KMS-11 (cell line): ENCODE results near the gene EXOC3L4.

Experiments
- H2AFZ ChIP-seq: fragments of 200-600 bp; sonication (generic); 2 replicates; pipeline ENCODE4 v1.6.1; 2016; ENCODE audit warnings: antibody characterized with exemption, mixed run types, low read depth
- H3K27ac ChIP-seq: fragments of 200-600 bp; sonication (generic); 2 replicates; pipeline ENCODE4 v1.6.1; 2016; ENCODE audit warnings: mild to moderate bottlenecking, mixed run types
- H3K27me3 ChIP-seq: fragments of 200-600 bp; sonication (generic); 2 replicates; pipeline ENCODE4 v1.6.1; 2017; ENCODE audit warnings: mild to moderate bottlenecking, low read depth, mixed run types, moderate library complexity; ENCODE audit not compliant: insufficient read depth
- H3K36me3 ChIP-seq: fragments of 200-600 bp; sonication (generic); 2 replicates; pipeline ENCODE4 v1.6.1; 2017; ENCODE audit warnings: mild to moderate bottlenecking, mixed run types; ENCODE audit not compliant: insufficient read depth
- H3K4me1 ChIP-seq: fragments of 200-600 bp; sonication (generic); 2 replicates; pipeline ENCODE4 v1.6.1; 2016; ENCODE audit warnings: mild to moderate bottlenecking, low read depth, mixed run types; ENCODE audit not compliant: poor library complexity, severe bottlenecking
- H3K4me2 ChIP-seq: fragments of 200-600 bp; sonication (generic); 2 replicates; pipeline ENCODE4 v1.7.0; 2016; ENCODE audit warnings: mild to moderate bottlenecking, mixed run types
- H3K4me3 ChIP-seq: fragments of 200-600 bp; sonication (generic); IDR thresholded peaks from 2 replicates; pipeline ENCODE4 v1.6.1; 2017; ENCODE audit warnings: low read depth, low read length, mixed read lengths; ENCODE audit not compliant: insufficient read depth
- H3K79me2 ChIP-seq: fragments of 200-600 bp; sonication (generic); 2 replicates; pipeline ENCODE4 v1.6.1; 2016; ENCODE audit warnings: low read depth, mixed run types; ENCODE audit not compliant: insufficient read depth
- H3K9ac ChIP-seq: fragments of 200-600 bp; sonication (generic); 2 replicates; pipeline ENCODE4 v1.6.1; 2016; ENCODE audit warnings: mild to moderate bottlenecking, mixed run types
- H4K20me1 ChIP-seq: fragments of 200-600 bp; sonication (generic); 2 replicates; pipeline ENCODE4 v1.6.1; 2016; ENCODE audit warnings: mild to moderate bottlenecking, mixed run types; ENCODE audit not compliant: insufficient read depth
- TF ChIP-seq, protein P1 (sequence below): fragments of 200-600 bp; sonication (generic); conservative IDR thresholded peaks from 2 replicates; pipeline ENCODE4 v1.6.1; 2017; ENCODE audit warnings: low read depth, mild to moderate bottlenecking, antibody characterized with exemption, low read length, moderate library complexity, mixed read lengths

Gene EXOC3L4

DNA sequence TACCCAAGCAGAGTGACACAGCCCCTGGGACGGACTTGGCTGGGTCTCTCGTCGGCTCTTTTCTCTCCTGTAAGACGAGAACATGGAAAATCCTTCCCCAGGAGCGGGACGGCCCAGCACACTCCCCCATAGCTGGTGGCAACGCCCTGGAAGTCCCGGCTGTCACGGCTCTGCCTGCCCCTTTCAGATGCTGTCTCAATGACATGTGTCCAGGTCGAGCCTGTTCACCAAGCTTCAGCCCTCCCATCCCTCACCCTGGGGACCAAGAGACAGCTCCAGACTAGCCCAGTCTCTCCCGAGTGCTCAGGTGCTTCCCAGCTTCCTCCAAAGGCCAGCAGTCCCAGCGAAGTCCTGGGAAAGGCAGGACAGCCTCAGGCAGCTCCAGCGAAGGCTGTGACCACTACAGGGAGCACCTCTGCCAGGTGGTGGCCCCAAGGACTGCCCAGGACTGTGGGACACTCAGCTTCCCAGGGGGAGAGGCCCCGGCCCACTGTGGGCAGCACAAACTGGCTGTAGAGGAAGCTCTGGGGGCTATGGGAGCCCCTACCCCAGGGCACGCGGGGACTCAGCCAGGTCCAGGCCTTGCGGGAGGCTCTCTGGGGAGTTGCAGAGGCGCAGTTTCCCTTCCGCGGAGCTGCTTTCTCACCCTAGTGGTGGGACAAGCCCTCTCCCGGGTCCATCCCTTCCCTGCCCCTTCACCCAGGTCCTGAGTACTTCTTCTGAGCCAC, 62.3 kb downstream of the EXOC3L4 start:
- Histone ChIP-seq H3K27ac (no peak overlapping the region), H3K27me3 (no peaks in the 10 kb centered on the region), H3K36me3 (no peaks in the 10 kb centered on the region), H4K20me1 (no peaks in the 10 kb centered on the region), H3K4me2 (no peak overlapping the region), H3K9ac (no peak overlapping the region), H3K79me2 (no peaks in the 10 kb centered on the region), H2AFZ (no peak overlapping the region), H3K4me1 (no peaks in the 10 kb centered on the region), H3K4me3 (no peak overlapping the region)
- TF ChIP-seq, protein P1, sequence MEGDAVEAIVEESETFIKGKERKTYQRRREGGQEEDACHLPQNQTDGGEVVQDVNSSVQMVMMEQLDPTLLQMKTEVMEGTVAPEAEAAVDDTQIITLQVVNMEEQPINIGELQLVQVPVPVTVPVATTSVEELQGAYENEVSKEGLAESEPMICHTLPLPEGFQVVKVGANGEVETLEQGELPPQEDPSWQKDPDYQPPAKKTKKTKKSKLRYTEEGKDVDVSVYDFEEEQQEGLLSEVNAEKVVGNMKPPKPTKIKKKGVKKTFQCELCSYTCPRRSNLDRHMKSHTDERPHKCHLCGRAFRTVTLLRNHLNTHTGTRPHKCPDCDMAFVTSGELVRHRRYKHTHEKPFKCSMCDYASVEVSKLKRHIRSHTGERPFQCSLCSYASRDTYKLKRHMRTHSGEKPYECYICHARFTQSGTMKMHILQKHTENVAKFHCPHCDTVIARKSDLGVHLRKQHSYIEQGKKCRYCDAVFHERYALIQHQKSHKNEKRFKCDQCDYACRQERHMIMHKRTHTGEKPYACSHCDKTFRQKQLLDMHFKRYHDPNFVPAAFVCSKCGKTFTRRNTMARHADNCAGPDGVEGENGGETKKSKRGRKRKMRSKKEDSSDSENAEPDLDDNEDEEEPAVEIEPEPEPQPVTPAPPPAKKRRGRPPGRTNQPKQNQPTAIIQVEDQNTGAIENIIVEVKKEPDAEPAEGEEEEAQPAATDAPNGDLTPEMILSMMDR = no peak

DNA sequence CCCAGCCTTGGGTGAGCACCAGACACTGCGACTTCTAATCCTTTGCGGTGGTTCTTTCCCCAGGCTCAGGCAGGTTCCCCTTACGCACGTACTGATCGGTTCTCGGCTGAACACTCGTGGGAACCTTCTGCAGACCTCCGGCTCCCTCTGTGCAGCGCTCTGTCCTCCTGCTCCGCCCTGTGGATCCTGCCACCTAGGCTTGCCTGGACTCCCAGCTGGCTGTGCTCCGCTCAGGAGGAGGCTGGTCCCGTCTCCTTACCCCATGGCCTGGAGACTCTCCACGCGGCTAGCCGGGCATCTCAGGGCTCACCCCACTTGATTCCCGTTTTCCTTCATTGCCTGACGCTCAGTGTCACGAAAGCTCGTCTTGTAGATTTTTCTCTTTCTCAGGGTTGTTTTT, 63.4 kb downstream of the EXOC3L4 start:
- no peaks in the 10 kb centered on the region for H4K20me1 ChIP-seq
- H3K27ac ChIP-seq = no peak overlapping the region
- no peaks in the 10 kb centered on the region for H3K79me2 ChIP-seq
- H3K9ac ChIP-seq = no peak overlapping the region
- TF ChIP-seq, protein P1 = no peak
- H3K4me3 ChIP-seq = no peak overlapping the region
- no peaks in the 10 kb centered on the region for H3K36me3 ChIP-seq
- H3K4me1 ChIP-seq = no peaks in the 10 kb centered on the region
- no peak overlapping the region for H2AFZ ChIP-seq
- H3K27me3 ChIP-seq = no peaks in the 10 kb centered on the region
- H3K4me2 ChIP-seq = no peak overlapping the region

DNA sequence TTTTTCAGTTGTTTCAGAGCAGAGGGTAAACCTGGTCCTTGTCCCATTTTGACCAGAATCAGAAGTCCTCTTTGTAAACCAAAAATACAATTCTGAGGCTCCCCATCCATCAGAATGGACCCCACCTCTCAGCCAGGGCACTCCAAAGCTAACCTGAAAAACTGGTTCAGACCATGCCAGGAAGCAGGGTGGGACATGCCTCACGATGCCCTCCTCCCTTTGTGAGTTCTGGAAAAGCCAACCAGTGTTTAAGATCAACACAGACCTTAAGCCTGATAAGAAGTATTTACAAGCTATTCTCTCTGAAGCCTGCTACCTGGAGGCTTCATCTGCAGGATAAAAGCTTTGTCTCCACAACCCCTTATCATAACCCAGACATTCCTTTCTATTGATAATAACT, 64.2 kb downstream of the EXOC3L4 start:
- H3K4me1 ChIP-seq = no peaks in the 10 kb centered on the region
- no peaks in the 10 kb centered on the region for H3K27me3 ChIP-seq
- H3K9ac ChIP-seq = no peak overlapping the region
- no peak overlapping the region for H2AFZ ChIP-seq
- H3K4me2 ChIP-seq = no peak overlapping the region
- no peaks in the 10 kb centered on the region for H3K36me3 ChIP-seq
- H4K20me1 ChIP-seq = no peaks in the 10 kb centered on the region
- TF ChIP-seq, protein P1 = no peak
- no peak overlapping the region for H3K27ac ChIP-seq
- H3K4me3 ChIP-seq = no peak overlapping the region
- H3K79me2 ChIP-seq = no peaks in the 10 kb centered on the region
